PFSK-1 (cell line): Measurements from ENCODE around the gene WDFY2.
A peak's percentile ranks its signal among the peaks of the same experiment; 100 is the strongest.

Source experiments
- FOXP2 ChIP-seq: optimal IDR thresholded peaks from 2 replicates; pipeline ENCODE3; 2011; ENCODE audit warnings: borderline replicate concordance, control low read depth, inconsistent platforms; ENCODE audit not compliant: insufficient read depth; ENCODE audit errors: extremely low read length, extremely low read depth
- POLR2AphosphoS5 ChIP-seq: IDR thresholded peaks from 2 replicates; pipeline ENCODE4 v1.6.1; 2012; ENCODE audit warnings: low read depth, mild to moderate bottlenecking, control low read depth, low read length, moderate library complexity
- REST ChIP-seq, 2 experiments: IDR thresholded peaks; 2 replicates each; pipeline versions ENCODE4 v1.6.1 to v1.8.0; 2011 to 2012; ENCODE audit warnings: low read depth in 2 of 2, low read length in 2 of 2, control low read depth in 1 of 2, inconsistent platforms in 1 of 2, mild to moderate bottlenecking in 1 of 2, moderate library complexity in 1 of 2; ENCODE audit not compliant: insufficient read depth in 1 of 2
- SIN3A ChIP-seq: IDR thresholded peaks from 2 replicates; pipeline ENCODE4 v1.6.1; 2012; ENCODE audit warnings: mild to moderate bottlenecking, low read length, moderate library complexity, borderline replicate concordance; ENCODE audit not compliant: insufficient read depth
- TAF1 ChIP-seq: IDR thresholded peaks from 2 replicates; pipeline ENCODE4 v1.6.1; 2012; ENCODE audit warnings: low read length, control low read depth, borderline replicate concordance; ENCODE audit not compliant: insufficient read depth

Gene WDFY2

GRCh38 chr13:51607165-51607564 is 22.9 kb downstream of the WDFY2 start:
- no peak for TF ChIP-seq POLR2AphosphoS5
- no peak for TF ChIP-seq TAF1
- no peak for TF ChIP-seq FOXP2
- no peak for TF ChIP-seq SIN3A
- no peak for TF ChIP-seq REST (IDR thresholded peaks at IDR 0.05; ENCODE audit: insufficient read depth in 1 of 2, low read depth in 2 of 2, low read length in 2 of 2)

GRCh38 chr13:51608857-51609406 is 24.7 kb downstream of the WDFY2 start:
- TF ChIP-seq REST (IDR thresholded peaks at IDR 0.05; ENCODE audit: insufficient read depth in 1 of 2, low read depth in 2 of 2, low read length in 2 of 2) (no peak), TAF1 (no peak), SIN3A (no peak), FOXP2 (no peak), POLR2AphosphoS5 (no peak)

GRCh38 chr13:51612867-51613266 is 28.6 kb downstream of the WDFY2 start:
- no peak for TF ChIP-seq POLR2AphosphoS5
- no peak for TF ChIP-seq SIN3A
- TF ChIP-seq FOXP2: no peak
- no peak for TF ChIP-seq REST (IDR thresholded peaks at IDR 0.05; ENCODE audit: insufficient read depth in 1 of 2, low read depth in 2 of 2, low read length in 2 of 2)
- no peak for TF ChIP-seq TAF1

GRCh38 chr13:51613535-51613934 is 29.3 kb downstream of the WDFY2 start:
- TF ChIP-seq TAF1: no peak
- TF ChIP-seq FOXP2: no peak
- no peak for TF ChIP-seq SIN3A

- TF ChIP-seq TAF1 (no peak), POLR2AphosphoS5 (no peak), SIN3A (no peak), FOXP2 (peak; percentile 33), REST (IDR thresholded peaks at IDR 0.05; ENCODE audit: insufficient read depth in 1 of 2, low read depth in 2 of 2, low read length in 2 of 2) (no peak)
These were observed 30.1 kb downstream of the WDFY2 start for GRCh38 chr13:51614350-51614786.
